A549 (cell line): ENCODE measurements around the gene ATAD1. TPM values are rescaled to one million over a fixed set of nuclear protein-coding genes. Genes with fewer than 3 reads are reported as not detected.
"Not testable (repeated sequence)": the region's sequence is repeated elsewhere in the genome, so short reads cannot be mapped to it uniquely, and the experiment has no call there.

Source experiments
- ATAC-seq, 2 experiments: fragments of 200-7000 bp in 1 of 2; fragments of >200 bp in 1 of 2; cut with Nextera tagmentation in 1 of 2; cut with Tn5 transposase in 1 of 2; 3 replicates each; pipeline versions ENCODE4 v1.8.0 to v1.9.1; 2018 to 2020; ENCODE audit warnings: mild to moderate bottlenecking in 1 of 2, moderate library complexity in 1 of 2
- CTCF ChIA-PET: fragments of 300-600 bp; sonication (Branson Sonifier 250); formaldehyde crosslinking; extraction: SDS; loops from one replicate; lab custom pipeline; 2021; ENCODE audit warnings: antibody characterized with exemption, inconsistent platforms; lab: Yijun Ruan, JAX
- POLR2A ChIA-PET: fragments of 350-600 bp; formaldehyde crosslinking; extraction: SDS; loops from one replicate; lab custom pipeline; 2021; ENCODE audit warnings: antibody characterized with exemption, inconsistent platforms; lab: Yijun Ruan, JAX
- DNase-seq, 2 experiments: peaks; one replicate each; pipeline versions ENCODE4 v3.0.0 to v3.0.0-alpha.2; 2011 to 2016; ENCODE audit warnings: low read depth in 1 of 2, low spot score in 1 of 2
- FAIRE-seq: peaks from 2 replicates; lab custom pipeline; 2011; peaks lifted over from hg19 to GRCh38; lab: Jason Lieb, UNC
- H3K27ac ChIP-seq, 2 experiments: fragments of >200 bp; sonication (Bioruptor Twin); formaldehyde crosslinking; 3 replicates each; pipeline ENCODE4 v1.5.1; 2016 to 2017
- H3K4me1 ChIP-seq: fragments of >200 bp; sonication (Bioruptor Twin); formaldehyde crosslinking; 3 replicates; pipeline ENCODE4 v1.6.1; 2016
- H3K4me2 ChIP-seq: fragments of >200 bp; sonication (Bioruptor Twin); formaldehyde crosslinking; 3 replicates; pipeline ENCODE4 v1.6.1; 2016
- H3K4me3 ChIP-seq: fragments of >200 bp; sonication (Bioruptor Twin); formaldehyde crosslinking; 3 replicates; pipeline ENCODE4 v1.5.1; 2016
- H3K9me3 ChIP-seq: fragments of >200 bp; sonication (Bioruptor Twin); formaldehyde crosslinking; 3 replicates; pipeline ENCODE4 v1.6.1; 2016
- ATOH8 ChIP-seq: fragments of 250-450 bp; sonication (Bioruptor Pico); IDR thresholded peaks from 2 replicates; pipeline ENCODE4 v1.5.0; 2020; ENCODE audit warnings: low read depth, mild to moderate bottlenecking, moderate library complexity
- CBX2 ChIP-seq: fragments of 200-600 bp; sonication (generic); IDR thresholded peaks from 2 replicates; pipeline ENCODE4 v1.6.1; 2016; ENCODE audit warnings: low read depth, mild to moderate bottlenecking, borderline replicate concordance
- CBX8 ChIP-seq: fragments of 200-600 bp; sonication (generic); IDR thresholded peaks from 2 replicates; pipeline ENCODE4 v1.6.1; 2016
- CEBPB ChIP-seq, 2 experiments: fragments of >200 bp in 1 of 2; sonication (Bioruptor Twin) in 1 of 2; formaldehyde crosslinking in 1 of 2; IDR thresholded peaks; 2 replicates each; pipeline ENCODE4 v1.6.1; 2012 to 2016
- CHD2 ChIP-seq: fragments of 150-350 bp; IDR thresholded peaks from 2 replicates; pipeline ENCODE4 v1.6.1; 2014; ENCODE audit warnings: low read length; ENCODE audit not compliant: partially characterized antibody
- E2F6 ChIP-seq: IDR thresholded peaks from 2 replicates; pipeline ENCODE4 v1.6.1; 2012; ENCODE audit warnings: low read depth, borderline replicate concordance
- EHF ChIP-seq: fragments of 250-450 bp; sonication (Bioruptor Pico); IDR thresholded peaks from 2 replicates; pipeline ENCODE4 v1.5.0; 2020; ENCODE audit warnings: mild to moderate bottlenecking
- ESRRA ChIP-seq: fragments of 150-350 bp; IDR thresholded peaks from 2 replicates; pipeline ENCODE4 v1.6.1; 2014; ENCODE audit warnings: mild to moderate bottlenecking, low read length, borderline replicate concordance
- FOSL2 ChIP-seq, 2 experiments: fragments of 450-650 bp in 1 of 2; fragments of >200 bp in 1 of 2; sonication (Bioruptor Twin) in 1 of 2; formaldehyde crosslinking; IDR thresholded peaks; 2 replicates each; pipeline versions ENCODE4 v1.5.0 to v1.6.1; 2016 to 2020; ENCODE audit warnings: mild to moderate bottlenecking in 1 of 2, moderate library complexity in 1 of 2
- GATA3 ChIP-seq: IDR thresholded peaks from 2 replicates; pipeline ENCODE4 v1.6.1; 2012; ENCODE audit warnings: borderline replicate concordance
- HDAC2 ChIP-seq: fragments of 200-600 bp; sonication (generic); IDR thresholded peaks from 2 replicates; pipeline ENCODE4 v1.6.1; 2016
- HES2 ChIP-seq: fragments of >200 bp; sonication (Bioruptor Twin); formaldehyde crosslinking; IDR thresholded peaks from 2 replicates; pipeline ENCODE4 v1.6.1; 2016
- HOXB13 ChIP-seq: fragments of 250-450 bp; sonication (Bioruptor Pico); IDR thresholded peaks from 2 replicates; pipeline ENCODE4 v1.5.0; 2020; ENCODE audit warnings: low read depth, mild to moderate bottlenecking, moderate library complexity
- JUNB ChIP-seq: fragments of >200 bp; sonication (Bioruptor Twin); formaldehyde crosslinking; IDR thresholded peaks from 2 replicates; pipeline ENCODE4 v1.6.1; 2016
- KDM5A ChIP-seq: fragments of 200-600 bp; sonication (generic); IDR thresholded peaks from 2 replicates; pipeline ENCODE4 v1.6.1; 2016; ENCODE audit warnings: antibody characterized with exemption, mild to moderate bottlenecking
- PBX3 ChIP-seq: IDR thresholded peaks from 2 replicates; pipeline ENCODE4 v1.6.1; 2012
- RAD21 ChIP-seq, 2 experiments: fragments of >200 bp in 1 of 2; sonication (Bioruptor Twin) in 1 of 2; formaldehyde crosslinking in 1 of 2; IDR thresholded peaks in 1 of 2; conservative IDR thresholded peaks in 1 of 2; 2 replicates in 1 of 2; 3 replicates in 1 of 2; pipeline ENCODE4 v1.6.1; 2012 to 2018; ENCODE audit warnings: inconsistent platforms in 1 of 2
- RARB ChIP-seq: fragments of 250-450 bp; sonication (Bioruptor Pico); IDR thresholded peaks from 2 replicates; pipeline ENCODE4 v1.8.0; 2021; ENCODE audit warnings: mild to moderate bottlenecking, moderate library complexity
- RCOR1 ChIP-seq: fragments of 150-350 bp; IDR thresholded peaks from 2 replicates; pipeline ENCODE4 v1.6.1; 2014; ENCODE audit warnings: antibody characterized with exemption, low read length, low read depth
- RFX5 ChIP-seq: fragments of 450-650 bp; IDR thresholded peaks from 2 replicates; pipeline ENCODE4 v1.7.1; 2014; ENCODE audit warnings: antibody characterized with exemption, mild to moderate bottlenecking, moderate library complexity
- SREBF2 ChIP-seq: fragments of 450-650 bp; IDR thresholded peaks from 2 replicates; pipeline ENCODE4 v1.6.1; 2014; ENCODE audit warnings: mild to moderate bottlenecking, moderate library complexity
- TFCP2L1 ChIP-seq: fragments of 250-450 bp; sonication (Bioruptor Pico); IDR thresholded peaks from 2 replicates; pipeline ENCODE4 v1.5.0; 2021; ENCODE audit warnings: mild to moderate bottlenecking
- TP53 ChIP-seq: fragments of 250-450 bp; sonication (Bioruptor Pico); IDR thresholded peaks from 2 replicates; pipeline ENCODE4 v1.5.0; 2021; ENCODE audit warnings: mild to moderate bottlenecking, moderate library complexity
- ZC3H11A ChIP-seq: fragments of 450-650 bp; IDR thresholded peaks from 2 replicates; pipeline ENCODE4 v1.6.1; 2014; ENCODE audit warnings: antibody characterized with exemption, mild to moderate bottlenecking
- ZSCAN20 ChIP-seq: fragments of 250-450 bp; sonication (Bioruptor Pico); IDR thresholded peaks from 2 replicates; pipeline ENCODE4 v1.8.0; 2022; ENCODE audit warnings: mild to moderate bottlenecking, moderate library complexity
- WGBS: methylation state at CpG from one replicate; pipeline ENCODE4 v1.1.6; 2017; ENCODE audit errors: missing lambda C conversion rate; 5-methylcytosine and 5-hydroxymethylcytosine counted together
- polyA plus RNA-seq, 4 experiments: library from polyadenylated mRNA; depleted of rRNA in 3 of 4; stranded (reverse); fragments of >200 nt; fragmentation: RNase III in 1 of 4; extraction: RNeasy Plus Mini Kit Qiagen cat#74134 plus additional on column Dnase treatment in 1 of 4; gene quantifications; 2 replicates in 3 of 4; 3 replicates in 1 of 4; pipeline ENCODE4 v1.2.3, GENCODE V29; 2011 to 2017

Gene ATAD1
- polyA plus RNA-seq, 2 of the 4 experiments (the other 2 are of a cell fraction), result 32.3 to 94.8 TPM

- H3K27ac ChIP-seq, POLR2A ChIA-PET, H3K4me2 ChIP-seq, FAIRE-seq, ATAC-seq, H3K4me3 ChIP-seq, DNase-seq, H3K9me3 ChIP-seq: not testable (repeated sequence)
- peaks cover 12% of the 10 kb centered on the region; the same call in 2 of the 3 replicates for H3K4me1 ChIP-seq
- TF ChIP-seq CEBPB (IDR thresholded peaks at IDR 0.05), result peak; percentile 76 to 87; a peak in 3 of 4 replicates
- WGBS, result 89% methylated on average over 18 of the region's 18 CpGs
- CTCF ChIA-PET, result interaction anchor here (0.7 to 3.6 kb wide), 4 partner anchors 9 to 1254 kb away, joined by 3 to 19 read pairs (median 5); no protein-coding TSS in a partner anchor
Measured at GRCh38 chr10:87742992-87743610, 74.9 kb downstream of the ATAD1 start.

GRCh38 chr10:87740254-87740655 lies 77.8 kb downstream of the ATAD1 start:
- H3K27ac ChIP-seq, result no peak overlapping the region
- H3K9me3 ChIP-seq, result no peaks in the 10 kb centered on the region
- DNase-seq (peak in 1 of 2 experiments; percentile 50), FAIRE-seq (no peak), ATAC-seq (0 out of 6 replicates have a peak, but pooled peaks of 1 of the 2 experiments have one; percentile 56)
- peaks cover 12% of the 10 kb centered on the region; the same call in 2 of the 3 replicates for H3K4me1 ChIP-seq
- POLR2A ChIA-PET, result no interaction called here
- peak overlapping the region; percentile 52 for H3K4me2 ChIP-seq
- CTCF ChIA-PET, result interaction anchor here (1.4 to 3.9 kb wide), 2 partner anchors 10 to 11 kb away, joined by 5 to 15 read pairs; no protein-coding TSS in a partner anchor
- H3K4me3 ChIP-seq, result no peak overlapping the region
- TF ChIP-seq FOSL2 (IDR thresholded peaks at IDR 0.05) (0 out of 2 replicates have a peak, but pooled peaks have one; percentile 42), FOSL2 (CRISPR knock-in tag; IDR thresholded peaks at IDR 0.05) (peak; percentile 87), HES2 (peak; percentile 71; the same call in 1 of the 2 replicates), CEBPB (IDR thresholded peaks at IDR 0.05) (peak; percentile 90 to 94), KDM5A (no peak), CBX2 (no peak), JUNB (peak; percentile 59)
- TF ChIP-seq, all 56 proteins: peak for 4

- ChIA-PET CTCF (interaction anchor here (1.4 to 3.9 kb wide), 2 partner anchors 9 to 12 kb away, joined by 5 to 15 read pairs; no protein-coding TSS in a partner anchor), POLR2A (no interaction called here)
- ATAC-seq, result no peak
- TF ChIP-seq SREBF2, result no peak
- TF ChIP-seq CHD2, result no peak
- no peak for TF ChIP-seq HOXB13 (CRISPR knock-in tag)
- no peak for TF ChIP-seq RFX5
- no peak for TF ChIP-seq TP53
- TF ChIP-seq ESRRA, result no peak
- TF ChIP-seq ZSCAN20 (CRISPR knock-in tag), result no peak
- TF ChIP-seq ATOH8 (CRISPR knock-in tag), result no peak
- TF ChIP-seq RARB, result no peak
- TF ChIP-seq GATA3, result no peak
- no peak for TF ChIP-seq PBX3
- no peak for TF ChIP-seq RAD21 (conservative IDR thresholded peaks at IDR 0.05 in 1 of 2, IDR thresholded peaks at IDR 0.05 in 1 of 2)
- no peak for TF ChIP-seq TFCP2L1
- no peak for TF ChIP-seq CBX8
- TF ChIP-seq E2F6, result no peak
- no peak for TF ChIP-seq ZC3H11A
- no peak for TF ChIP-seq RCOR1
- TF ChIP-seq EHF (CRISPR knock-in tag), result no peak
- no peak for TF ChIP-seq HDAC2
- Histone ChIP-seq H3K27ac (no peak overlapping the region), H3K4me1 (peaks cover 18% of the 10 kb centered on the region), H3K4me3 (no peak overlapping the region), H3K9me3 (no peaks in the 10 kb centered on the region), H3K4me2 (no peak overlapping the region; the same call in 1 of the 3 replicates)
- DNase-seq, result no peak
- FAIRE-seq, result no peak
- WGBS, result 86% methylated on average over 4 of the region's 4 CpGs
Measured at GRCh38 chr10:87739703-87740102, 78.3 kb downstream of the ATAD1 start.
